ENCODE data around the gene CBX5.
"Not testable (repeated sequence)": the region's sequence is repeated elsewhere in the genome, so short reads cannot be mapped to it uniquely, and the experiment has no call there.

DNA sequence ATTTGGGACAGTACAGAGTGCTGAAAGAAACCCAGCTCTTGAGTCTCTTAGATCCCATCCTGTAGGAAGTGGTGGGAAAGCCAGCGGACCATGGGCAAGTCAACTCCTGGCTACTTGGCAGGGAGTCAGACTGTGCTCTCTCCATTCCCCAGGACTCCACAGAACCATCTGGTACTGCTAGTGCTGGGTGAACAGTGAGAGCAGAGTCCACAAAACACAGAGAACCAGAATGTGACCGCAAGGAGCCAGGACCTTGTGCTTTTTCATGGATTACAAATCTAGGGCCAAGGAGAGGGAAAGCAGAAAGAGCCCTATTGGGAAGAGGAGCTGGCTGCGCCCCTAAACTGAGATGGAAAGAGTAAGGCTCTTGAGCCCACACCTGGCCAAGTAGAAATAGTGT is 48.7 kb downstream of the CBX5 start:
- TF ChIP-seq MXI1 (IDR thresholded peaks at IDR 0.05; ENCODE audit: low read depth, low read length); RCOR1 (conservative IDR thresholded peaks at IDR 0.05; ENCODE audit: low read depth, low read length); EZH2 (IDR thresholded peaks at IDR 0.05; ENCODE audit: borderline replicate concordance, control insufficient read depth, low read depth, low read length): not testable (repeated sequence)
- TF ChIP-seq, protein P1, sequence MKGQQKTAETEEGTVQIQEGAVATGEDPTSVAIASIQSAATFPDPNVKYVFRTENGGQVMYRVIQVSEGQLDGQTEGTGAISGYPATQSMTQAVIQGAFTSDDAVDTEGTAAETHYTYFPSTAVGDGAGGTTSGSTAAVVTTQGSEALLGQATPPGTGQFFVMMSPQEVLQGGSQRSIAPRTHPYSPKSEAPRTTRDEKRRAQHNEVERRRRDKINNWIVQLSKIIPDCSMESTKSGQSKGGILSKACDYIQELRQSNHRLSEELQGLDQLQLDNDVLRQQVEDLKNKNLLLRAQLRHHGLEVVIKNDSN (IDR thresholded peaks at IDR 0.05; ENCODE audit: borderline replicate concordance, extremely low read length, insufficient read depth, low read depth, low read length) = not testable (repeated sequence)

All from GM12878 (cell line).